ENCODE data around the gene TCEAL1.
"Not testable (repeated sequence)": the region's sequence is repeated elsewhere in the genome, so short reads cannot be mapped to it uniquely, and the experiment has no call there.

Gene TCEAL1, protein sequence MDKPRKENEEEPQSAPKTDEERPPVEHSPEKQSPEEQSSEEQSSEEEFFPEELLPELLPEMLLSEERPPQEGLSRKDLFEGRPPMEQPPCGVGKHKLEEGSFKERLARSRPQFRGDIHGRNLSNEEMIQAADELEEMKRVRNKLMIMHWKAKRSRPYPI

DNA sequence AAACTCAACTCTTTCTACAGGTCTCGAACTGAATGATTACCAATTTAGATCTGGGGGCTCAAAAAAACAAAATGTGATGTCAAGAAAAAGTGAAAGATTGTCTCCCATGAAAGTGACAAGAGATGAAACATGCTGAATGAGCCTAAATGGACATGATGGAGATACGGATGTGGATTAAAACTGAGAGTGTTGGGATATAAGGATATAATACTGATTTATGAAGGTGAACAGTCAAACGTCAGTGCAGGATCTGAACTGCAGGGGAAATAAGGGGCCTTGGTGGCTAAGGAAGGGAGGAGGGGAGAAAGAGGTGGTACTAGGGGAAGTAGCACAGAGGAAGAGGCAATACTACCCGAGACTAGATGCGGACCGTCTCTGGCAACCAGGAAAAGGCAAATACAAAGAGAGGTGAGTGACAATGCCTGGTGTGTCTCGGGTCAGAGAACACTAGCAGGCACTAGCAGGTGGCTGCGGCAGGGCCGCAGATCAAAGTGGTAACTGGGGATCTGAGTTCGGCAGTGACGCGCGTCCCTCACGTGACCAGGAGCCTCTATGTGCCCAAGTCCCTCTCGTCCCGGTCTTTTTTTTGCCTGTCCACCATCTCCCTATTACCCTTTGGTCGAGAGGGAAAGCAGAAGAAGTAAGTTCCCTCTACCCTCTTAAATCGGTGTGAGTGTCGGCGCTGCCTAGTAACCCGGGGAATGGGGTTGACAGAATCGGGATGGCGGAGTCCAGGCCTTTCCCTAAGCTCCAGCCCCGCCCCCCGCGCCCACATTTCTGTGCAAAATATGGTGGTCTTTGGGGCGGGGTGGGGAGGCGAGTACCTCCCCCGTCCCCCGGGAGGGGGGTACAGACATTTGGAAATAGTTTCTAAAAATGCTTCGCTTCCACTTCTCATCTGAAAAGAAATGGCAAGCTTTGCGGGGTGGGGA lies at the start of gene TCEAL1:
TSS of gene TCEAL1 (plus strand) at position 590 of the 932 bp plus-strand sequence. CDS start 942 bp downstream, outside the sequence.
- DNase-seq, result peak; percentile 48

DNA sequence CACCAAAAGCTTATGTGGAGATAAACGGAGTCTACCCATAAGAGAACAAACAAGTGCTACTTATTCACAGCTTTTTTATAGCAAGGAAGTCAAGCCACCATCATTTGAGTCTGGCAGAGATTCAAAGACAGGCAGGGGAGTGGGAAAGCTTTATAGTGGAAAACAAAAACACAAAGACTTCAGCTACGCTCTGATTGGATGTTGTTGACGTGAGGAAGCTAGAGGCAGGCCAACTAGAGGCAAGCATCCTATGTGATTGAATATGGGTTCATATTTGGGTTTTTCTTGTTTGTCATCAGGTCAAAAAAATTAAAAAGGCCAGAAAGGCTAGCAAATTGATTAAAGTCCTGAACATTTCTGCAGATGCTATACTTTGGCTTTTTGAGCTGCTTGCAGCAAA lies 44.2 kb upstream of the TCEAL1 start:
- DNase-seq, result peak; percentile 24

DNA sequence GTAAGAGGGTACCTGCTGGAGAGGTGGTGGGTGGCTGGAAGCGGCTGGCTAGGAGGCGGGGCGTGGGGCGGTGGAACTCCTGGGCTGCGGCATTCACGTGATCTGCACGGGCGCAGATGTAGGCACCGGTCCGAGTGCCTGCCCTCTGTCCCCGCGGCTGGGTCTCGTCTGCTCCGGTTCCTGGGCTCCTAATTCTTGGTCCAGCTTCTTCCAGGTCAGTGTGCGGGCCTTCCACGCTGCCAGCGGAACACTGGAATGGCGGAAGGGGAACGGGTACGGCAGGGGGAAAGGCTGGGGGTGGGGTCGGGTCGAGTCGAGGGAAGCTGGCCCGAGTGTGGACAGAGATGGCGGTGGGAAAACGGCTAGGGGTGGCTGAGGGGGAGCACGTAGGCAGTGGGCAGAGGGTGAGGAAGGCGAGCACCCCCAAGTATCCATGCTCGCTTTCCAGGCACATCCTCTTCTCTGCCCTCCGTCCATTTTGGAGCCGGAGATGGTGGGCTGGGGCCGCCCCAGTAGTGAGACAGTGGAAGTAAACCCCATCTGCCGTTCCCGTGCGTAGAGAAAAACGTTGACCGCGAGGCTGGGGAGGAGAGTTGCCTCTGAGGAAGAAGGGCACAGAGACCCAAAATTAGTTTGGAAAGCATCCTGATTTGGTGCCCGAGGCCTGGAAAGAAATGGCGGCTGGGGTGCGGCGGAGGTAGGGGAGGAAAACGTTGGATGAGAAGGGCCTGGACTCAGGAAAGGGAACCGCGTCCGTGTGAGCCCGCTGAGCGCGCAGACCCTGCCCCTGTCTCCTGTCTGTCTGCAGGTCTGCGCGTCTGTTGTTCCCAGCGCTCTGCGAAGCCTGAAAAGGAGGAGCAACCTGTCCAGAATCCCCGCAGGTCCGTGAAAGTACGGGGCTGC lies 43.1 kb upstream of the TCEAL1 start, which contains the start of gene TCEAL4:
TSS of gene TCEAL4 (plus strand) at position 105 of the 903 bp plus-strand sequence. CDS start 1,161 bp downstream, outside the sequence.
- DNase-seq, result peak; percentile 41

DNA sequence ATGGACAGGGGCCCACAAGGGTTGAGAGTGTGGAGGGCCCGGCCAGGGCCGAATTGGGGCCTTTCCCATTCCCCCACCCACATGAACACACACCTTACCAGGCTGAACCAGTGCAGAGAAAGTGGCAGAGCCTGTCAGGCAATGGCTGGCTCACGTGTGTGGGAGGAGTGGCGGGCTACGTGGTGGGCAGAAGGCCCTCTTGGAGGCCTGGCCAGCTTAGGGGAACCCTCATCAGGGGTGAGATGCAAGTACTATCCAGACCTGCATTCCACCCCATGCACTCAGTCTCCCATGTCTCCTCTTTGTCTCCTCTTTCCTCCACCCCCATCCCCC lies 42.5 kb upstream of the TCEAL1 start:
- no peak for DNase-seq

DNA sequence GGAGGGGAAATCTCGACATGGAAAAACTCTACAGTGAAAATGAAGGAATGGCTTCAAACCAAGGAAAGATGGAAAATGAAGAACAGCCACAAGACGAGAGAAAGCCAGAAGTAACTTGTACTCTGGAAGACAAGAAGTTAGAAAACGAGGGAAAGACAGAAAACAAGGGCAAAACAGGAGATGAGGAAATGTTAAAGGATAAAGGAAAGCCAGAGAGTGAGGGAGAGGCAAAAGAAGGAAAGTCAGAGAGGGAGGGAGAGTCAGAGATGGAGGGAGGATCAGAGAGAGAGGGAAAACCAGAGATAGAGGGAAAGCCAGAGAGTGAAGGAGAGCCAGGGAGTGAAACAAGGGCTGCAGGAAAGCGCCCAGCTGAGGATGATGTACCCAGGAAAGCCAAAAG lies 42.1 kb upstream of the TCEAL1 start:
- no peak for DNase-seq

DNA sequence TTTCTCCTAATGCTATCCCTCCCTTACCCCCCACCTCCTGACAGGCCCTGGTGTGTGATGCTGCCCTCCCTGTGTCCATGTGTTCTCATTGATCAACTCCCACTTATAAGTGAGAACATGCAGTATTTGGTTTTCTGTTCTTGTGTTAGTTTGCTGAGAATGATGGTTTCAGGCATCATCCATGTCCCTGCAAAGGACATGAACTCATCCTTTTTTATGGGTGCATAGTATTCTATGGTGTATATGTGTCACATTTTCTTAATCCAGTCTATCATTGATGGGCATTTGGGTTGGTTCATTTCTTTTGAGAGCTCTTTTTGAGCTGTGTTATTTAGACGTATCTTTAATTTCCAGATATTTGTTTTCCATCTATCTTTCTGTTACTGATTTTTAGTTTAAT lies 36.5 kb upstream of the TCEAL1 start:
- not testable (repeated sequence) for DNase-seq

DNA sequence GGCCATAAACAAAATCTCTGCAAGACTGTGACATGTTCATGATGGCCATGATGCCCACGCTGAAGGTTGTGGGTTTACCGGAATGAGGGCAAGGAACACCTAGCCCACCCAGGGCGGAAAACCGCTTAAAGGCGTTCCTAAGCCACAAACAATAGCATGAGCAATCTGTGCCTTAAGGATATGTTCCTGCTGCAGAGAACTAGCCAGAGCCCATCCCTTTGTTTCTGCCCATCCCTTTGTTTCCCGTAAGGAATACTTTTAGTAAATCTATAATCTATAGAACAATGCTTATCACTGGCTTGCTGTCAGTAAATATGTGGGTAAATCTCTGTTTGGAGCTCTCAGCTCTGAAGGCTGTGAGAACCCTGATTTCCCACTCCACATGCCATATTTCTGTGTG lies 33.6 kb upstream of the TCEAL1 start:
- not testable (repeated sequence) for DNase-seq

DNA sequence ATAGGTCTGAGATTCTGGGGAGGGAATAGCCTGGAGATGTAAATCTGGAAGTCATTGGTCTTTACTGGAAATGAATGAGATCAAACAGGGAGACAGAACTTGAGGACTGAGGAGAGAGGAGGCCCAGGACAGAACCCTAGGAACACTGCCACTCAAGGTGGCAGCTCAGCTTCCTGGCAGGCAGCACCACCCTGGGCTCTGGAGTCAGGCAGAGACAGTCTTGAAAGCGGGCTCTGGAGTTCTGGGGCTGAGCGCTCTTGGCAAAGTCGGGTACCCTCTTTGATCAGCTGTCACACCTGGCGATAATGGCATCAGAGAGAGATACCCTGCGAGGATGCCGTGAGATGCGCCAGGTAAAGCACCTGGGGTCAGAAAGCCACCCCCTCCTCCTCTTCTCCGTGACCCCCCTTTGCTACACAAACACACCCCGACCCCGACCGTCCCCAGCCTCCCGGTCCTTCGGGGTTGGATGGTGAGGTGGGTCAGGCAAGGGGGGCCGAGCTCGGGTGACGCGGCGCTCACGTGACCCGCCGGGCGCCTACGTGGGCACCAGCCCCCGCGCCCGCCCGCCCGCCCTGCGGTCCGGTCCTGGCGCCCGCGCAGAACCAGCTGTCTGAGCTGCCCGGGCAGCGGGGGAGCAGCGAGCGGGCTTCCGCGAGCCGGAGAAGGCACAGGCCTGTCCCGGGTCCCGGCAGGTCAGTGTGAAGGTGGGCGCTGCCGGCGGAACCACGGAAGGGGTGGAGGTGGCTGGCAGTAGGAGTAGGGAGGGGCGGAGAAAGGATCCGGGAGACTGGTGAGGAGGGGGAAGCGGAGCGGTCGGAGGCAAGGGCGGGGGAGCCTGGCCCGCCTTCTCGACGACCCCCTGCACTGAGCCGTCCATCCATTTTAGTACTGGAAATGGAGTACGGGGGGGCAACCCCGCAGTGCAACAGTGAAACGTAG lies 21.1 kb upstream of the TCEAL1 start, which contains the start of gene TCEAL3:
TSS of gene TCEAL3 (plus strand) at position 600 of the 942 bp plus-strand sequence. CDS start 1,102 bp downstream, outside the sequence.
- DNase-seq, result peak; percentile 46

DNA sequence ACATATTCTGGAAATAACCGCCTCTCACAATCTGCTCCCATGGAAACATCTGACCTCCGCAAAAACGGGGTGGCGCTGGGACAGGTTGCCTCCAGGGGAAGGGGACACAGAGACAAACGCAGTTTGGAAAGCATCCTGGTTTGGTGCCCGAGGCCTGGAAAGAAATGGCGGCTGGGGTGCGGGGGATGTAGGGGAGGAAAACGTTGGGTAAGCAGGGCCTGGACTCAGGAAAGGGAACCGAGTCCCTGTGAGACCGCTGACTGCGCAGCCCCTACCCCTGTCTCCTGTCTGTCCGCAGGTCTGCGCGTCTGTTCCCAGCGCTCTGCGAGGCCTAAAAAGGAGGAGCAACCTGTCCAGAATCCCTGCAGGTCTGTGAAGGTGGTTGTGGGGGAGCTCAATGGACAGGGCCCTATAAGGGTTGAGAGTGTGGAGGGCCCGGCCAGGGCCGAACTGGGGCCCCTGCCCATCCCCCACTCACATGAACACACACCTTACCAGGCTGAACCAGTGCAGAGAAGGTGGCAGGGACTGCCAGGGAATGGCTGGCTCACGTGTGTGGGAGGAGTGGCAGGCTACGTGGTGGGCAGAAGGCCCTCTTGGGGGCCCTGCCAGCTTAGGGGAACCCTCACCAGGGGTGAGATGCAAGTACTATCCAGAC lies 20.3 kb upstream of the TCEAL1 start:
- DNase-seq, result no peak

DNA sequence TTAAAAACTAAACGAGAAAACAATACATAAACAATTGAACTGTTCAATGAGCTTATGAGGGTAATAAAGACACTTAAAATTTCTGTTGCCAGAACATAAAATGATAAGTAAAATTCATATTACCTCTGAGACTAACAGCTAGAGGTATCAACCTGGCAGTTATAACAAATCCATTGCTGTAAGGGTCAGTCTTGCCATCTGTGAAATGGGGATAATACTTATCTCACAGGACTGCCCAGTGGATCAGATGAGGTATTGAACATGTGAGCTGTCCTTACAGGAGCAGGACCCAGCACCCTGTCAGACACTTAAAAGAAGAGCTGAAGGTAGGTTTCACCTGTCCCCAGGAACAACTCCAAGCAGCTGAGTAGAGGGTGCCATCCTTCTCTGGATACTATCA lies 18.5 kb upstream of the TCEAL1 start:
- DNase-seq, result no peak

DNA sequence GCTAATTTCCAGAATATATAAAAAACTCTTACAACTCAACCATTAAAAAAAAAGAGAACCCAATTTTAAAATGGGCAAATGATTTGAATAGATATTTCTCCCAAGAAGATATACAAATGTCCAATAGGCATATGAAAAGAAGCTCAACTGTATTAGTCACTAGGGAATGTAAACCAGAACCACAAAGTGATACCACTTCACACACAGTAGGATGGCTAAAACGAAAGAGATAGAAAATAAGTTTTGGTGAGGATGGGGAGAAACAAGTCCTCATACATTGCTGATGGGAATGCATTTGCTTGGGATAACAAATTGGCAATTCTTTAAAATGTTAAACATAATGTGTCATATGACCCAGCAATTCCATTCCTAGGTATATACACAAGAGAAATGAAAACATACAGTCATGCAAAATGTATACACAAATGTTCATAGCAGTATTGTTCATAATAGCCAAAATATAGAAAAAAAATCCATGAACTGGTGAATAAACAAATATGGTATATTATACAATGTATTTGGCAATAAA lies 15.3 kb upstream of the TCEAL1 start:
- no peak for DNase-seq

DNA sequence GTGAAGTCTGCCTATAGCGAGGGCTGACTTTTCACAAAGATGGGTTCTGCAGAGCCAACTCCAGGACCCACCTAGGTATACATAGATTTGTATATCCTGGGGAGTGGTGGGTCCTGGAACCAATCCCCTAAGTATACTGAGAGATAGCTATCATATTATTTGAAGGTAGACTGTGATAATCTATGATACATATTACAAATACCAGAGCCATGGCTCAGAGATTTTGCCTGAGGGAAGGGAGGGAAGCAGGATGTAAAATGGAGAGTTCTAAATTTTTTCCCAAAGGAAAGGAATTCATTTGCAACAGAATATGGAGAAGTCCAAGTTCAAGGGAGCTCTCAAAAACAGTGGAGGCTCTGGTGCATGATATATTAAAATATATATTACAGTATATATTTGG lies 13.8 kb upstream of the TCEAL1 start:
- no peak for DNase-seq

DNA sequence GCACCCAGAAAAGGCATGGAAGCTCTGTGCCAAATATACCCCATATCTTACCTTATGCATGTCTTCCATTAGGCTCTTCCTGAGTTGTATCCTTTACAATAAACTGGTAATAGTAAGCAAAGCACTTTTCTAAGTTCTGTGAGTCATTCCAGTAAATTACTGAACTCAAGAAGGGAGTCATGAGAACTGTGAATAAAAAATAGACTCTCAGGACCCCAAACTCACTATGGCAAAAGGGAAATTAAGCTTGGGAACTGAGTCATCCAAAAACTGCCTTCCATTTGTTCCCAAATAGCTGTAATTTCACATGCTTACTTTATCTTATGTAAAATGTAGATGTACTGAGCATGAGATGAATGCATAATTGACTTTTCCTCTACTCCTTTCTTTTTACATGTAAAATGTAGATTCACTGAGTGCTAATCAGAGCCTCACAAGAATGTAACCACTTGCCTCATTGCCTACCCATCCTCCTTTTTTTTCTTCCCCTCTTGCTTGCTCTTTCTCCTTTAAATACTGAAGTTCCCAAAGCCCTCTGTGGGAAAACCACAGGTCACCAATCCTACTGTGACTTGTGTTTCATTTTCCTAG lies 12.9 kb upstream of the TCEAL1 start:
- no peak for DNase-seq

DNA sequence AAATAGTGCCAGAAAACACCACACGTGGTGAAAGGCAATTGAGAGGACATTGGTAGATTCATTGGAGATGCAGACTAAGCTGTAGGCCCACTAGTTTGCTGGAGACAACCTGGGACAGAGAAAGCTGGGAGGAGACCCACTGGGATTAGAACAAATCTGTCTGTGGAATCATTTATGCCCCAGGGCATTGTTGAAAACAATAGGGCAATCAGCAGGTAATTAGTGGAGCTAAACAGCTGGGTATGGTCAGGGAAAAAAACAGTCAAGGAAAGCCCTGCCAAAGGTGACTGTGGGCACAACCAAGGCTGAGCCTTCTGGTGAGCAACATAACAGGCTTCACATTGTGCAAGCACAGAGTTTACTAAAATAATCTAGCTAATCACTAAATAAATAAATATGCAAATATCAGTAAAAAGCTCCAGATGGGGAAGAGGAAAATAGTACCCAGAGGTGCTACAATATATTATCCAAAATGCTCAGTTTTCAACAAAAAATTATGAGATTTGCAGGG lies 12.0 kb upstream of the TCEAL1 start:
- DNase-seq, result no peak

DNA sequence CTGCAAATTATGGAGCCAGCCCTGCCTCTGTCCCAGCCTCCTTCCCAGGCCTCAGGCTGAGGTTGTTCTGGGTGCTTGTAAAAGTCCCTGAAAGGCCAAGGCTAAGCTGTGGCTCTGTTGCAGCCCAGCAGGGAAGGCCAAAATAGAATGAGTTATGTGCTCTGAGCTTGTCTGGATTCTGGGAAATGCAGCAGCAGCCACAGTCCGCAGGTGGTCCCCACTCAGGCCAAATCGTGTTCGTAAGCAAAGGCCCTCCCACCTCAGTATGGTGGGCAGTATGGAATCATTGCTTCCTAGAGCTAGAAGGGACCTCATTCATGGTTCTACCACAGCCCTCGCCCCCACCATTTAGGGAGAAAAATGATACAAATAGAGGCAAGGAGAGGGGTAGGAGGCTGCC lies 4.7 kb upstream of the TCEAL1 start:
- DNase-seq, result no peak

DNA sequence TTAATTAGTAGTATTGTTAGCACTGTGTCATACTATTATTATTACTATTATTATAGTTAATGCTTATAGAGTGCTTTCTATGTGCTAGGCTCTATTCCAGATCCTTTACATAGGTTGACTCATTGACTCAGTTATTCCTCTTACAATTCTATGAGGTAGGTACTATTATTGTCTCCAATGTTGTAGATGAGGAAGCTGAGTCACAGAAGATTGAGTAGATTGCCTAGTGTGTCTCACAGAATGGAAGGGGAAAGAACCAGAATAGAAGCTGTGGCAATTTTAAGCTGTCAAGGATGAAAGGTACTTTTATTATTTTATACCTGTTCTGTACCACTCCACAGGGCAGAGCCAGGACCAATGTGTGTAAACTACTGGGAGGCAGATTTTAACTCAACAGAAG lies 1.9 kb upstream of the TCEAL1 start:
- DNase-seq, result no peak

DNA sequence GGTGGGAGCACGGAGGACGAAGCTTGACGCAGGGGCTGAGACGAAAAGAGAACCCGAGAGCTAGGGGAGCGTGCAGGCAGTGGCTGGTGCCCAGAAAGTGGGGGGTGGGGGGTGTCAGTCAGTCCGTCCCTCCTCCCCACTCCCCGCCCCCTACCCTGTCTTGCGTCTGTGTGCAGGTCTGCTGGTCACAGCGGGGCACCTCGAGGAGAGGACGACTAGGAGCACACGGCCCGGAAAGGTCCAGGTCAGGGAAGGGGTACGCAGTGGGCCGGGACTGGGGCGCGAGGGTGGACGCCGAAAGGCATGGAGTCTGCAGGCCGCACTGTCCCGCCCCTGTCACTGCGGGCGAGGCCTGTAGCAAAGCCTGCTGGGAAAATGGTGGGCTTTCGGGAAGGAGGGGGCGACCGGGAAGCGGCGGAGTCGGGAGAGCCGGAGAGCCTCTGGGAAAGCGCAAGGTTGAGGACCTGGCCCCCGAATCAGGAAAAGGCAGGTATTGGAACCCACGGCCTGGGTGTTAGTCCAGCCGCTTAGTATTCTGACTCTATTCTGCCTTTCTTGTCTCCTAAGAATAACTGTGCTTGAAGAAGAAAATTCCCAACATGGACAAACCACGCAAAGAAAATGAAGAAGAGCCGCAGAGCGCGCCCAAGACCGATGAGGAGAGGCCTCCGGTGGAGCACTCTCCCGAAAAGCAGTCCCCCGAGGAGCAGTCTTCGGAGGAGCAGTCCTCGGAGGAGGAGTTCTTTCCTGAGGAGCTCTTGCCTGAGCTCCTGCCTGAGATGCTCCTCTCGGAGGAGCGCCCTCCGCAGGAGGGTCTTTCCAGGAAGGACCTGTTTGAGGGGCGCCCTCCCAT lies 769 bp downstream of the TCEAL1 start:
- peak; percentile 34 for DNase-seq

DNA sequence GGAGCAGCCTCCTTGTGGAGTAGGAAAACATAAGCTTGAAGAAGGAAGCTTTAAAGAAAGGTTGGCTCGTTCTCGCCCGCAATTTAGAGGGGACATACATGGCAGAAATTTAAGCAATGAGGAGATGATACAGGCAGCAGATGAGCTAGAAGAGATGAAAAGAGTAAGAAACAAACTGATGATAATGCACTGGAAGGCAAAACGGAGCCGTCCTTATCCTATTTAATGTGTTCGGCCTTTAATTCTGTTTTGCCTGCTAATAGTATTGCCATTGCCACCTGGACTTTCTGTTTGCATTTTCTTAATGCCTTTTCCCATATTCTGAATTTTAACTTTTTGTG lies 1.4 kb downstream of the TCEAL1 start:
- DNase-seq, result no peak

DNA sequence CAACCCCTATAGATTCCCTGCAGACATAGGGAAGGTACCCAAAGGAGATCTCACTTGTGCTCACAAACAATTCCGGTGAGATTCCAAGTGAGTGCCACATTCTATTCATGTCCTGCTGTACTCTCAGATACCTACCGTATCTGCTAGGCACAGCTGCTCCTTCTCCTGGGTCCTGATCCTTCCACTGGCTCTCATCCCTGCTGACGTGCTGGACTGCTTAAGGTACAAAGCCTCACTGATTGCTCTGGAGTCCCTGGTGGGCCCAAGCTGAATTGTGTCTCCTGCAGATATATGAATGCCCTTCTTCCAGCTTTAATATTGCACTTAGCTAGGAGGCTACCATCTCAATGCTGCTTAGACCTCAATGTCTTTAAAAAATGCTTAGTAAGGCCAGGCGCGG lies 2.4 kb downstream of the TCEAL1 start:
- DNase-seq, result no peak

DNA sequence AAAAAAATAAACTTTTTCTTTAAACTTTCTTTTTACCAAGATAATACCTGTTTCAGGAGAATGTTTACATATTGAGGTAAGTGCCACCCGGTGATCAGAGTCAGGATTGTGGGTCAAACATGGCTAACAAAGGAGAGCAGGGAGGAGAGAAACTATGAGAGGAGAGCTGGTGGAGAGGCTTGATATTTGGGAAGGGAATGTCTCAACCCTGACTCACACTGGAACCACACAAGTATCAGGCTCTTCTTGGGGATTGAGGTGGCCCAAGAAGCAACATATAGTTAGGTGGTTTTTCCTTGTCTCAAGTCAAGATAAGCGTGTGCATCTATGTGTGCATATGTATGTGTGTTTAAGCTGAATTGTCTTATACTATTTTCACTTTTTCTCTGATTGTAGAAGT lies 6.7 kb downstream of the TCEAL1 start:
- DNase-seq, result no peak
